Caco-2 (cell line): ENCODE measurements around the gene FZD4. TPM values are rescaled to one million over a fixed set of nuclear protein-coding genes. Genes with fewer than 3 reads are reported as not detected.

Experiments
- BruUV-seq: library from RNA; stranded (reverse); fragments of 400-500 nt; replicated peaks from 2 replicates; lab custom pipeline; 2021; lab: Mats Ljungman, UMichigan
- CTCF ChIA-PET: fragments of 300-600 bp; sonication (Branson Sonifier 250); formaldehyde crosslinking; loops from one replicate; lab custom pipeline; 2022; ENCODE audit warnings: antibody characterized with exemption; lab: Charles Lee
- POLR2A ChIA-PET: fragments of 300-600 bp; sonication (Branson Sonifier 250); formaldehyde crosslinking; loops from one replicate; lab custom pipeline; 2022; ENCODE audit warnings: antibody characterized with exemption; lab: Charles Lee
- DNase-seq, 2 experiments: peaks; one replicate each; pipeline versions ENCODE4 v3.0.0 to v3.0.0-alpha.2; 2020 to 2022
- H3K27me3 ChIP-seq: replicated peaks from 2 replicates; pipeline ENCODE4 v1.6.0; 2011; ENCODE audit warnings: low read length; ENCODE audit not compliant: control insufficient read depth, insufficient read depth
- H3K36me3 ChIP-seq: 2 replicates; pipeline ENCODE4 v1.5.1; 2011; ENCODE audit warnings: low read length; ENCODE audit not compliant: control insufficient read depth, insufficient read depth
- H3K4me1 ChIP-seq: fragments of 250-450 bp; sonication (Bioruptor Pico); 2 replicates; pipeline ENCODE4 v1.5.1; 2020; ENCODE audit warnings: mild to moderate bottlenecking
- H3K4me3 ChIP-seq: 2 replicates; pipeline ENCODE4 v1.5.1; 2011; ENCODE audit warnings: low read depth, mild to moderate bottlenecking, control low read depth, low read length
- H3K9me3 ChIP-seq: fragments of 250-450 bp; sonication (Bioruptor Pico); 2 replicates; pipeline ENCODE4 v1.5.1; 2020; ENCODE audit warnings: mild to moderate bottlenecking, moderate library complexity
- H3K27ac Mint-ChIP-seq: one replicate; pipeline ENCODE4 v1.8.0; 2022; ENCODE audit warnings: mixed read lengths; ENCODE audit not compliant: unreplicated experiment
- H3K27me3 Mint-ChIP-seq: one replicate; pipeline ENCODE4 v1.8.0; 2022; ENCODE audit warnings: mixed read lengths; ENCODE audit not compliant: insufficient read depth, unreplicated experiment
- H3K36me3 Mint-ChIP-seq: one replicate; pipeline ENCODE4 v1.8.0; 2022; ENCODE audit warnings: mild to moderate bottlenecking, mixed read lengths; ENCODE audit not compliant: insufficient read depth, unreplicated experiment
- H3K4me1 Mint-ChIP-seq: one replicate; pipeline ENCODE4 v1.8.0; 2022; ENCODE audit warnings: low read depth, mixed read lengths; ENCODE audit not compliant: unreplicated experiment
- H3K4me3 Mint-ChIP-seq: one replicate; pipeline ENCODE4 v1.8.0; 2022; ENCODE audit warnings: mild to moderate bottlenecking, moderate library complexity, mixed read lengths; ENCODE audit not compliant: unreplicated experiment
- H3K9me3 Mint-ChIP-seq: one replicate; pipeline ENCODE4 v1.8.0; 2022; ENCODE audit warnings: mixed read lengths; ENCODE audit not compliant: unreplicated experiment
- CTCF ChIP-seq, 2 experiments: fragments of 200-600 bp in 1 of 2; IDR thresholded peaks; 1 replicate in 1 of 2; 2 replicates in 1 of 2; pipeline versions ENCODE4 v1.5.1 to v1.8.0; 2011 to 2022; ENCODE audit warnings: antibody characterized with exemption in 1 of 2, control low read depth in 1 of 2, inconsistent platforms in 1 of 2, low read depth in 1 of 2, low read length in 1 of 2, mild to moderate bottlenecking in 1 of 2, moderate library complexity in 1 of 2; ENCODE audit not compliant: insufficient read depth in 1 of 2, severe bottlenecking in 1 of 2, unreplicated experiment in 1 of 2
- intact Hi-C: fragments of 100-400 bp; cut with micrococcal nuclease; formaldehyde crosslinking; loops from one replicate; pipeline ENCODE4 v1.10.0; 2022; ENCODE audit not compliant: unreplicated experiment
- total RNA-seq: library from RNA; stranded (reverse); gene quantifications from 2 replicates; pipeline ENCODE4 v1.2.3, GENCODE V29; 2022

The FZD4 gene
- total RNA-seq, 1 experiment from 2014 or later, result 78.4 TPM

- Histone ChIP-seq H3K27me3 (no peaks in the 10 kb centered on the region), H3K4me3 (no peak overlapping the region), H3K4me1 (peaks cover 46% of the 10 kb centered on the region), H3K36me3 (no peaks in the 10 kb centered on the region), H3K9me3 (no peaks in the 10 kb centered on the region)
- Mint-ChIP-seq H3K27ac (no peak overlapping the region), H3K4me1 (peaks cover 41% of the 10 kb centered on the region), H3K4me3 (no peak overlapping the region), H3K27me3 (no peaks in the 10 kb centered on the region), H3K36me3 (no peaks in the 10 kb centered on the region), H3K9me3 (no peaks in the 10 kb centered on the region)
- BruUV-seq, result no TSS peak
- no peak for TF ChIP-seq CTCF (IDR thresholded peaks at IDR 0.05; ENCODE audit: insufficient read depth in 1 of 2, low read depth in 1 of 2, low read length in 1 of 2, severe bottlenecking in 1 of 2, unreplicated experiment in 1 of 2)
- no peak for DNase-seq
- ChIA-PET CTCF (no interaction called here), POLR2A (no interaction called here)
- intact Hi-C loops, result no loop called here
Observed at GRCh38 chr11:86898689-86899088, 56.5 kb downstream of the FZD4 start.

- Mint-ChIP-seq H3K27me3 (no peaks in the 10 kb centered on the region), H3K9me3 (no peaks in the 10 kb centered on the region), H3K4me3 (no peak overlapping the region), H3K27ac (no peak overlapping the region), H3K36me3 (no peaks in the 10 kb centered on the region), H3K4me1 (peaks cover 42% of the 10 kb centered on the region)
- POLR2A ChIA-PET, result no interaction called here
- no peaks in the 10 kb centered on the region for H3K9me3 ChIP-seq
- BruUV-seq, result no TSS peak
- intact Hi-C loops, result no loop called here
- H3K4me3 ChIP-seq, result no peak overlapping the region
- peaks cover 33% of the 10 kb centered on the region for H3K4me1 ChIP-seq
- no peaks in the 10 kb centered on the region for H3K36me3 ChIP-seq
- no peak for TF ChIP-seq CTCF (IDR thresholded peaks at IDR 0.05; ENCODE audit: insufficient read depth in 1 of 2, low read depth in 1 of 2, low read length in 1 of 2, severe bottlenecking in 1 of 2, unreplicated experiment in 1 of 2)
- DNase-seq, result no peak
- CTCF ChIA-PET, result no interaction called here
- H3K27me3 ChIP-seq, result no peaks in the 10 kb centered on the region
Observed at GRCh38 chr11:86896441-86896841, 58.8 kb downstream of the FZD4 start.

Other genes starting within 250 kb of the FZD4 start
- 400 and 432 TPM in 2 replicates for gene PRSS23, start 154.9 kb downstream of the FZD4 start, total RNA-seq
- 88.6 and 95.2 TPM in 2 replicates for gene TMEM135, start 82.5 kb upstream of the FZD4 start, total RNA-seq